Measurements from ENCODE around the gene PANK4.

Gene PANK4

GRCh38 chr1:2494323-2494693, 32.1 kb downstream of the PANK4 start:
- no peak for DNase-seq

- DNase-seq, result no peak
Observed at GRCh38 chr1:2493691-2494322, 32.6 kb downstream of the PANK4 start.

GRCh38 chr1:2493218-2493617, 33.2 kb downstream of the PANK4 start:
- no peak for DNase-seq

GRCh38 chr1:2492091-2492490, 34.3 kb downstream of the PANK4 start:
- DNase-seq, result peak; percentile 54

GRCh38 chr1:2489615-2490014, 36.8 kb downstream of the PANK4 start:
- no peak for DNase-seq

- no peak for DNase-seq
Observed at GRCh38 chr1:2488688-2489087, 37.7 kb downstream of the PANK4 start.

GRCh38 chr1:2486558-2486957, 39.8 kb downstream of the PANK4 start:
- DNase-seq, result no peak

GRCh38 chr1:2486041-2486440, 40.4 kb downstream of the PANK4 start:
- DNase-seq, result no peak

GRCh38 chr1:2483970-2484369, 42.4 kb downstream of the PANK4 start:
- no peak for DNase-seq

GRCh38 chr1:2483026-2483425, 43.4 kb downstream of the PANK4 start:
- DNase-seq, result no peak

GRCh38 chr1:2482588-2482987, 43.8 kb downstream of the PANK4 start:
- no peak for DNase-seq

- DNase-seq, result peak; percentile 83
Observed at GRCh38 chr1:2481885-2482284, 44.5 kb downstream of the PANK4 start.

GRCh38 chr1:2480986-2481364, 45.4 kb downstream of the PANK4 start:
- peak; percentile 72 for DNase-seq

- peak; percentile 51 for DNase-seq
Observed at GRCh38 chr1:2480236-2480985, 46.0 kb downstream of the PANK4 start.

- no peak for DNase-seq
Observed at GRCh38 chr1:2479618-2480017, 46.8 kb downstream of the PANK4 start.

GRCh38 chr1:2479186-2479585, 47.2 kb downstream of the PANK4 start:
- DNase-seq, result no peak

- DNase-seq, result no peak
Observed at GRCh38 chr1:2477791-2478499, 48.5 kb downstream of the PANK4 start.

GRCh38 chr1:2477309-2477708, 49.1 kb downstream of the PANK4 start:
- no peak for DNase-seq

- DNase-seq, result no peak
Observed at GRCh38 chr1:2476061-2476999, 50.1 kb downstream of the PANK4 start, which contains the start of gene PLCH2. Gene PLCH2, plus strand, starts transcription at chr1:2476289. Its CDS starts 300 bp downstream, at chr1:2476589.

GRCh38 chr1:2475571-2475970, 50.8 kb downstream of the PANK4 start:
- no peak for DNase-seq

GRCh38 chr1:2474933-2475371, 51.4 kb downstream of the PANK4 start:
- no peak for DNase-seq

- DNase-seq, result no peak
Observed at GRCh38 chr1:2474104-2474844, 52.1 kb downstream of the PANK4 start.

Measured in COR-L47 (cell line).